Body of pancreas (tissue), 4 donors: Measurements from ENCODE around the gene KRT83. TPM values are rescaled to one million over a fixed set of nuclear protein-coding genes. Genes with fewer than 3 reads are reported as not detected.

Experiments used
- ATAC-seq: fragments of 150-250 bp; one replicate; pipeline ENCODE4 v1.9.1; 2016
- DNase-seq, 4 donors: peaks; one replicate each; pipeline ENCODE4 v3.0.0-alpha.2; 2019
- H3K27ac ChIP-seq, 4 donors: fragments of 200-600 bp; sonication (generic); 1 replicate in 3 of 4; 2 replicates in 1 of 4; pipeline versions ENCODE4 v1.5.1 to v1.6.1; 2016 to 2019; ENCODE audit warnings: mild to moderate bottlenecking in 1 of 4, mixed read lengths in 1 of 4, moderate library complexity in 1 of 4
- H3K27me3 ChIP-seq, 2 donors: fragments of 200-600 bp; sonication (generic); one replicate each; pipeline ENCODE4 v1.6.0; 2016; ENCODE audit warnings: mild to moderate bottlenecking in 1 of 2
- H3K36me3 ChIP-seq, 2 donors: fragments of 200-600 bp; sonication (generic); replicated peaks in 1 of 2; 2 replicates each; pipeline ENCODE4 v1.5.1; 2016; ENCODE audit warnings: low read depth in 2 of 2; ENCODE audit not compliant: insufficient read depth in 1 of 2
- H3K4me1 ChIP-seq: fragments of 200-600 bp; sonication (generic); one replicate; pipeline ENCODE4 v1.6.0; 2016
- H3K4me3 ChIP-seq, 2 donors: fragments of 200-600 bp; sonication (generic); 1 replicate in 1 of 2; 2 replicates in 1 of 2; pipeline ENCODE4 v1.5.1; 2016 to 2019
- H3K9me3 ChIP-seq, 3 donors: fragments of 200-600 bp; sonication (generic); 1 replicate in 2 of 3; 2 replicates in 1 of 3; pipeline ENCODE4 v1.5.1; 2016
- POLR2A ChIP-seq, 3 donors: fragments of 450-650 bp; IDR thresholded peaks; one replicate each; pipeline ENCODE4 v1.6.1; 2016; ENCODE audit warnings: antibody characterized with exemption in 3 of 3, mild to moderate bottlenecking in 2 of 3
- WGBS, 2 donors: methylation state at CpG; one replicate each; pipeline ENCODE4 v1.1.5; 2017; 5-methylcytosine and 5-hydroxymethylcytosine counted together
- intact Hi-C: fragments of 100-400 bp; cut with DNase I; formaldehyde crosslinking; loops from one replicate; pipeline ENCODE4 v1.15.1; 2023
- total RNA-seq, 2 donors: library from RNA; depleted of rRNA; stranded (reverse); fragments of >200 nt; gene quantifications; one replicate each; pipeline ENCODE4 v1.1.0, GENCODE V29; 2016
- TF ChIP-seq, protein P1 (sequence below), 7 experiments: fragments of 450-650 bp in 4 of 7; fragments of 200-600 bp in 3 of 7; sonication (generic) in 3 of 7; IDR thresholded peaks; one replicate each; pipeline ENCODE4 v1.5.1; 2016 to 2019; ENCODE audit warnings: antibody characterized with exemption in 7 of 7

KRT83 gene
- total RNA-seq, 2 donors from 2014 or later: not detected

DNA sequence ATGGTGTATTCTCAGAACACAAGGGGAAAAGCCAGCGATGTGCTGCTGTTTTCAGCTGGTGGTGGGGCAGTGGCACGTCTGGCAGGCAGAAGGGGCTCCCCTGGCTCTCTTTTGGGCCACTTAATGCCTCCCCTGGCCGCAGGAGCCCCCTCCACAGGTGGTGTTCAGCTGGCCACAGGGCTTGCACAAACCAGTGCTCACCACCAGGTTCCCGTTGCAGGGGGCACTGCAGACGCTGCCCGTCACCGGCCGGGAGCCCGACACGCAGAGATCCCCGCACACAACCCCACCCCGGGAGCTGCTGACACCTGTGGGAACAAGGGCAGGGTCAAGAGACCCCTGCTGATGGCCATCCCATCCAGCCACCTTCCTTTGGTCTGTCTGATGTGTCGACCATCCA, 6.7 kb downstream of the KRT83 start:
- Histone ChIP-seq H3K9me3 (no peaks in the 10 kb centered on the region), H3K4me1 (no peaks in the 10 kb centered on the region), H3K27me3 (no peaks in the 10 kb centered on the region), H3K27ac (no peak overlapping the region), H3K36me3 (no peaks in the 10 kb centered on the region), H3K4me3 (no peak overlapping the region)
- ATAC-seq: no peak
- WGBS, 2 donors: 79 to 88% methylated on average over 5 to 13 of the region's 13 CpGs
- TF ChIP-seq, protein P1, sequence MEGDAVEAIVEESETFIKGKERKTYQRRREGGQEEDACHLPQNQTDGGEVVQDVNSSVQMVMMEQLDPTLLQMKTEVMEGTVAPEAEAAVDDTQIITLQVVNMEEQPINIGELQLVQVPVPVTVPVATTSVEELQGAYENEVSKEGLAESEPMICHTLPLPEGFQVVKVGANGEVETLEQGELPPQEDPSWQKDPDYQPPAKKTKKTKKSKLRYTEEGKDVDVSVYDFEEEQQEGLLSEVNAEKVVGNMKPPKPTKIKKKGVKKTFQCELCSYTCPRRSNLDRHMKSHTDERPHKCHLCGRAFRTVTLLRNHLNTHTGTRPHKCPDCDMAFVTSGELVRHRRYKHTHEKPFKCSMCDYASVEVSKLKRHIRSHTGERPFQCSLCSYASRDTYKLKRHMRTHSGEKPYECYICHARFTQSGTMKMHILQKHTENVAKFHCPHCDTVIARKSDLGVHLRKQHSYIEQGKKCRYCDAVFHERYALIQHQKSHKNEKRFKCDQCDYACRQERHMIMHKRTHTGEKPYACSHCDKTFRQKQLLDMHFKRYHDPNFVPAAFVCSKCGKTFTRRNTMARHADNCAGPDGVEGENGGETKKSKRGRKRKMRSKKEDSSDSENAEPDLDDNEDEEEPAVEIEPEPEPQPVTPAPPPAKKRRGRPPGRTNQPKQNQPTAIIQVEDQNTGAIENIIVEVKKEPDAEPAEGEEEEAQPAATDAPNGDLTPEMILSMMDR (IDR thresholded peaks at IDR 0.05): no peak
- no peak for DNase-seq
- intact Hi-C loops: no loop called here

DNA sequence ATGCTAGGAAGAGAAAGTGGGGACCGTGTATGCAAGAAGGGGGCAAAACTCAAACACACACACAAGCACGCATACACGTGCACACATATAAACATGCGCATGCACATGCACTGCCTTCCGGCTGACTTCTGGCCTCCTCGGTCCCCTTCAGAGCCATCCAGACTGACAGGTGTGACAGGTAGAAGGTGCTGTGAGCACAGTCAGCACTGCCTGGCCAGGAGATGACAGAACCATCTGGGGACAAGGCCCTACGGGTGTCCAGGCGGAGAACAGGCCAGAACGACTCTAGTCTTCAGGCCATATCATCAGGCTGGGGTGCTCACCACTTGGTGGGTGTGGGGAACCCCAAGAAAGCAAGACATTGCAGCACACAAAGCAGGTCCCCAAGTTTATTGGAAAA, 7.3 kb downstream of the KRT83 start:
- H3K4me1 ChIP-seq: peaks cover 2% of the 10 kb centered on the region
- no peak overlapping the region for H3K4me3 ChIP-seq
- H3K36me3 ChIP-seq: no peaks in the 10 kb centered on the region
- no peak overlapping the region for H3K27ac ChIP-seq
- no peaks in the 10 kb centered on the region for H3K9me3 ChIP-seq
- 68 to 78% methylated on average over 6 to 9 of the region's 9 CpGs for WGBS, 2 donors
- intact Hi-C loops: no loop called here
- TF ChIP-seq, protein P1 (IDR thresholded peaks at IDR 0.05): no peak
- TF ChIP-seq POLR2A (IDR thresholded peaks at IDR 0.05): no peak
- no peaks in the 10 kb centered on the region for H3K27me3 ChIP-seq
- DNase-seq (no peak), ATAC-seq (no peak)

DNA sequence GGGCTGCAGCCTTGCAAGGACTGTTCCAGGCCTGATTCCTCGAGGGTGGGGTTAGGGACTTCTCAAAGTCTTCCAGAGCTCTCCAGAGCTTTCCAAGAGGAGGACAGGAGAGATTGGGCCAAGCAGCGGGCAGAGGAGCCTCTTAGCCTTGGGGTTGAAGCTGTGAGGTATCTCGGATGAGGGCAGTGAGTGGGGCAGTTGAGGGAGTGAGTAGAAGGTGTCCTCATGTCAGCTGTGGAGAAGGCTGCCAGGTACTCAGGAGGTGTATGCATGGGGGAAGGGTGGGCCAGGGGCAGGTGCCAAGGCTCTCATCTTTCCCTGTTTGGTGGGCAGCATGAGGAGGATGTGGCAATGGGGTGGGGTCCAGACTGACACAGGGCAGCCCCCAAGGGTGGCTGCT, 7.7 kb downstream of the KRT83 start:
- H3K36me3 ChIP-seq: no peaks in the 10 kb centered on the region
- ATAC-seq: no peak
- no peak for TF ChIP-seq POLR2A (IDR thresholded peaks at IDR 0.05)
- TF ChIP-seq, protein P1 (IDR thresholded peaks at IDR 0.05): no peak
- H3K4me1 ChIP-seq: peaks cover 7% of the 10 kb centered on the region
- WGBS, 2 donors: 49 to 75% methylated on average over 3 of the region's 3 CpGs
- H3K4me3 ChIP-seq: no peak overlapping the region
- no peaks in the 10 kb centered on the region for H3K9me3 ChIP-seq
- H3K27me3 ChIP-seq: no peaks in the 10 kb centered on the region
- no peak for DNase-seq
- intact Hi-C loops: no loop called here
- H3K27ac ChIP-seq: no peak overlapping the region

DNA sequence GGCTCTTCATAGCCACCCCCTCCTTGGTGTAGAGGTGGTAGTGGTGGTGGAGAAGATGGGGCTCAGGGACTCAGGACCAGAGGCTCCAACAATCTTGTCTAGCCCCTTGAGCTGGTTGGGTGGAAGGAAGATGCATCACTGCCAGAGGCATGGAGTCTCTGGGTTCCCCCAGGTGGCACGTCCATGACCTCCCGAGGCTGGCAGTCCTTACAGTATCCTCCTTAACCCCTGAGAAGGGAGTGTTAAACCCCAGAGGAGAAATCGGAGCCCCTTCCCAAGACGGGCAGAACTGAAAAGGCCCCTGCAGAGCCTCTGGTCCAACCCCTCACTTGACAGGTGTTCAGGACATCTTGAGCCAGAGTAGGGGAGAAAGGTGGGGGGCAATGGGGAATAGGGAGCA, 9.1 kb downstream of the KRT83 start:
- H3K4me1 ChIP-seq: peaks cover 14% of the 10 kb centered on the region
- ATAC-seq: no peak
- no peak overlapping the region for H3K4me3 ChIP-seq
- no peak for TF ChIP-seq POLR2A (IDR thresholded peaks at IDR 0.05)
- TF ChIP-seq, protein P1 (IDR thresholded peaks at IDR 0.05): no peak
- no peak overlapping the region for H3K27ac ChIP-seq
- no peaks in the 10 kb centered on the region for H3K9me3 ChIP-seq
- no peaks in the 10 kb centered on the region for H3K27me3 ChIP-seq
- WGBS, 2 donors: 63 to 78% methylated on average over 4 of the region's 4 CpGs
- H3K36me3 ChIP-seq: no peaks in the 10 kb centered on the region
- intact Hi-C loops: no loop called here
- DNase-seq: no peak

DNA sequence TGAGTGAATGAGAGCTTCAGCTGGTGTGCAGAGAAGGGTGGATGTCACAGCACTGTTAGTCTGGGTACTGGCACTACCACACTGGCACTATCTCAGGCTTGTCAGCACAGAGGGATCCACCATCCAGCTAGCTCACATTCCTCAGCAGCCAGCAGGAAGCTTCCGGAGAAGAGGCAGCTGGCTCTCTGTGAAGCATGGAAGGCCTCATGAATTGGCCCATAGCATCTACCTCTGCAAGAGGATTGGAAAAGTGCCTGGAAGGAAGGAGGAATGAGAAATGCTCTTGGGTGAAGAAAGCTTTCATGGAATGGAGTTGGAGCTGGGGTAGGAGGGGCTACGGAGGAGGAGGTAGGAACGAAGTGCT, 9.9 kb downstream of the KRT83 start:
- no peak for DNase-seq
- Histone ChIP-seq H3K4me3 (no peak overlapping the region), H3K27ac (no peak overlapping the region), H3K4me1 (peaks cover 14% of the 10 kb centered on the region), H3K36me3 (no peaks in the 10 kb centered on the region), H3K27me3 (no peaks in the 10 kb centered on the region), H3K9me3 (no peaks in the 10 kb centered on the region)
- 83 to 89% methylated on average over 3 of the region's 3 CpGs for WGBS, 2 donors
- ATAC-seq: no peak
- intact Hi-C loops: no loop called here
- no peak for TF ChIP-seq POLR2A (IDR thresholded peaks at IDR 0.05)
- TF ChIP-seq, protein P1 (IDR thresholded peaks at IDR 0.05): no peak
